Measurements from ENCODE around the gene RAD54L.

- TF ChIP-seq REST (IDR thresholded peaks at IDR 0.05; ENCODE audit: low read depth, low read length), result no peak
- no peak for TF ChIP-seq CTCF (IDR thresholded peaks at IDR 0.05)
- no peak for TF ChIP-seq FOXJ3 (CRISPR knock-in tag; IDR thresholded peaks at IDR 0.05)
- no peak for TF ChIP-seq NFIC (IDR thresholded peaks at IDR 0.05; ENCODE audit: borderline replicate concordance)
These were observed 53.8 kb downstream of the RAD54L start for GRCh38 chr1:46301406-46301807.
